NCI-H2196 treated with DMSO at 0.1 percent for 48 hours (cell line): ENCODE measurements around the gene LRRC4C.
"Not testable (repeated sequence)": the region's sequence is repeated elsewhere in the genome, so short reads cannot be mapped to it uniquely, and the experiment has no call there.

ENCODE experiments used
- DNase-seq: peaks from one replicate; lab custom pipeline; 2025; ENCODE audit not compliant: unreplicated experiment; lab: John Stamatoyannopoulos, UW

Gene LRRC4C

DNA sequence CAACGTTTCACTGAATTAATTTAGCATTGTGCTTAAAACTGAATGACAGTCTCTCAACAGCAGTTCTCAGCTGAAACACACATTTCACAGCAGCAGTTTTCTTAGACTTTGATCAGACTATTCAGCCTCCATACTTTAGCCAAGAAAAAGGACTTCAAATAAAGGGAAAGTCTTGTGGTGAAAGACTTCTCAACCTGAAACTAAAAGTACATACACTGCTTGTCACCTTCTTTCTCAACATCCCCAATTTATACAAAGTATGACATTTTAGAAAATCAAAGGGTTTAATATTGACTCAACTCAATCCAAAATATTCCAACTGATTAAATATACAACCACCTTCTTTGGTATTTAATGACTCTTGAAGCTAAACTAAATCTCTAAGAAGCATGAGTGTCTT lies 419.0 kb downstream of the LRRC4C start:
- DNase-seq = no peak

DNA sequence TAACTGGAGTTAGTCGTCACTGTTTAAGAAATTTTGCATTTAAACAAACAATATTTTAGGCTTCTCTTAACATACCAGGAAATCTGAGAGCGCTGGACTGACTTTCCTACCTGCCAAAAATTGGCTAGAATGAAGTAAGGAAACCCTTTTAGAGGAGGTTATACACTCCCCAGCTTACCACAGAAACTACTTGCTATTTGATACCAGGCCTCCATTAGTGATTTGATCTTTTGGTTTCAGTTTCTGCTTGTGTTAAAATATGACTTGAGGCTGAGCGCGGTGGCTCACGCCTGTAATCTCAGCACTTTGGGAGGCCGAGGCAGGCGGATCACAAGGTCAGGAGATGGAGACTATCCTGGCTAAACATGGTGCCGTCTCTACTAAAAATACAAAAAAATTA lies 419.9 kb downstream of the LRRC4C start:
- DNase-seq = no peak

DNA sequence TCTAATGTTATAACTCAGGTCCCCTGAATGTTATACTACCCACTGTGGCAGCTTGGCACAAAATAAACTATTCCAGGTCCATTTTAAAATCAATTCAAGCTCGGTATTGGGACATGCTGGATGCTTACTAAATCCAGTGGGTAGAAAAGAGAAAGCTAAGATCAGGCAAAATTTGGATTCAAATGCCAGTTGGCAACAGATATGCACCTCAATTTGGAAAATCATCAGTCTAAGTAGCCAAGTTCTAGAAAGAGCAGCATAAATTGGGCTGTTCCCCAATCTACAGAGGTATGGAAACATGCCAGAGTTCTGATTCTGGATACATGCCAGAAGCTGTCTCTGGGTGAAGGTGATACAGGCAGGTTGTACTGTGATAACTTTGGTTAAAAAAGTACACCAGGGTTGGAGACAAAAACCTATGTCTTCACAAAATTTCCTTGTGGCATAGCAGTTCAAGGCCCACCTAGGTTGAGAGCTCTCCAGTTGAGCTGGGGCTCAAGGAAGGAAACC lies 427.8 kb downstream of the LRRC4C start:
- DNase-seq = no peak

DNA sequence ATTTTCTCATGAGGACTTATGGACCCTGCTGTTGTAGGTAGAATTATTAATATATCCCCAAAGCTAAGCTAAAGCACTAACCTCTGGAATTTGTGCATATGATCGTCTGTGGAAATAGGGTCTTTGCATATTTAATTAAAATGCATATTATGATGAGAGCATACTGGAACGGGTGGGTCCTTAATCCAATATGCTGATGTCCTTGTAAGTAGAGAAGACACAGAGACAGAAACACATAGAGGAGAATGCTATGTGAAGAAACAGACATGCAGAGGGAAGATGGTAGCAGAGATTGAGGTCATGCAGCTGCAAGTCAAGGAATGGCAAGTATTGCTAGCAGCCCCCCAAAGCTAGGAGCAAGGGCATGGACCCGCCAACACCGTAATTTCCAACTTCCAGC lies 439.2 kb downstream of the LRRC4C start:
- no peak for DNase-seq

DNA sequence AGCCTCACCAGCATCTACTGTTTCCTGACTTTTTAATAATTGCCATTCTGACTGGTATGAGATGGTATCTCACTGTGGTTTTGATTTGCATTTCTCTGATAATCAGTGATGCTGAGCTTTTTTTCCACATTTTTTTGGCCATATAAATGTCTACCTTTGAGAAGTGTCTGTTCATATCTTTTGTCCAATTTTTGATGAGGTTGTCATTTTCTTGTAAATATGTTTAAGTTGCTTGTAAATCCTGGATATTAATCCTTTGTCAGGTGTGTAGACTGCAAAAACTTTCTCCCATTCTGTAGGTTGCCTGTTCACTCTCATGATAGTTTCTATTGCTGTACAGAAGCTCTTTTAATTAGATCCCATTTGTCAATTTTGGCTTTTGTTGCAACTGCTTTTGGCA lies 439.8 kb downstream of the LRRC4C start:
- not testable (repeated sequence) for DNase-seq

DNA sequence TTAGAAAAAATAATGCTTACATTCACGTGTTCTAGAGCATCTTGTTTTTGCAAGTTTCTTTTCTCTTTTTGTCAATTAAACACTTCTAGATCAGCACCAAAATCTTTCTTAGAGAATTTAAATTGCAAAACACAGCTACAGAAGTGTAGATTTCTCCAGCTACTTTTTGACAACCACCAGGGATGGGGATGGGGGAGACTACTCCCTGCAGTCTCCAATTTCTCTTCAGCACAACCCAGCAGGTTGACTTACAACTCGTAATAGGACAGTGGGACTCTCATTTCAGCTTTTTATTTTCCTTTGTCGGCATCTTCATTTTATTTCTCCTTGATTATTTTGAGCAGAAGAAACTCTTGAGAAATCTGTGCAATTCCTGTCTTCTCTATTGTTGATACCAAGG lies 441.2 kb downstream of the LRRC4C start:
- DNase-seq = no peak

DNA sequence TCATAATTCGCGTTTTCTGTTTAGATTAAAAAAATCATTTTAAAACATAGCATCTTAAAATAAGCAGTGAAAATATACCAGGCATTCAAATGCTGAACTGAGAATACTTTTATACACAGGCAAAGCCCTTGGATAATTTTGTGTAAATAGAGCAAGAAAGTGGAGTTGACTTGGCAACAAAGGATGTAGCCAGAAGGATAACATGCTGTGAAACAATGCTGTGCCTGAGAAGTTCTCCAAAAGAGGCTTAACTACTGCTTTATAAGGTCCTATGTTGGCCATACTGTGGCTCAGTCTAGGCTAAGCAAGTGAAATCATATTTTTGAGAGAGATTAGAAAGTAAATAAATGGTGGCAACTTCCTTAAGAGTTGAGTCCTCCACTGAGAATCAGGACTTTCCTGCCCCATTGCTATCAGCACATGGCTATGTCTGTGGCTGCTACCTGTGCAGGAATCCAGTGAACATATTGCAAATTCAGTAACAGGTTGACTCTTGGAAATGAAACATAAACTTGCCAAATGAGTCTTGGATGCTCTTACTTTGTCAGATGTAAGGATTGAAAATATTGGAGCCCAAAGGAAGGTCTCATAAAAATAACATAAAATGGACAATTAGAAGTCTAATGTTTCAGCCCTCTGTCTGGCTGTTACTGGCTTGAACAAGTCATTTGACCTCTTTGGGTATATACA lies 448.9 kb downstream of the LRRC4C start:
- no peak for DNase-seq

DNA sequence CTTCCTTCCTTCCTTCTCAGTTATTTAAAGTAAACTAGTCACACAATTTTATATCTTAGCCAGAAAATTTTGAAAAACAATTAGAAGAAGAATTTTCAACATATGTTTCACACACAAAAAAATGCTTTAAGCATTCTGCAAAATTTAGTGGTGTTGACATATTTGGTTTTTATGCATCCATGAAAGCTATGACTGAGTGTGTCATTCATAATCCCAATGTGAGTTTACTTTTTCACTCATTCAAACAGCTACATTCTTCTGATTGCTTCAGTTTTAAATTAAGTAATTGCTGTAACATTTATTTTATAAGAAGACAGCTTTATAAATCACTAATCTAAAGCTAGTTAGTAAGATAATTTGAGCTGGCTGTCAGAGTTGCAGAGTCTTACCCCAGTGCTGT lies 453.5 kb downstream of the LRRC4C start:
- DNase-seq = no peak

DNA sequence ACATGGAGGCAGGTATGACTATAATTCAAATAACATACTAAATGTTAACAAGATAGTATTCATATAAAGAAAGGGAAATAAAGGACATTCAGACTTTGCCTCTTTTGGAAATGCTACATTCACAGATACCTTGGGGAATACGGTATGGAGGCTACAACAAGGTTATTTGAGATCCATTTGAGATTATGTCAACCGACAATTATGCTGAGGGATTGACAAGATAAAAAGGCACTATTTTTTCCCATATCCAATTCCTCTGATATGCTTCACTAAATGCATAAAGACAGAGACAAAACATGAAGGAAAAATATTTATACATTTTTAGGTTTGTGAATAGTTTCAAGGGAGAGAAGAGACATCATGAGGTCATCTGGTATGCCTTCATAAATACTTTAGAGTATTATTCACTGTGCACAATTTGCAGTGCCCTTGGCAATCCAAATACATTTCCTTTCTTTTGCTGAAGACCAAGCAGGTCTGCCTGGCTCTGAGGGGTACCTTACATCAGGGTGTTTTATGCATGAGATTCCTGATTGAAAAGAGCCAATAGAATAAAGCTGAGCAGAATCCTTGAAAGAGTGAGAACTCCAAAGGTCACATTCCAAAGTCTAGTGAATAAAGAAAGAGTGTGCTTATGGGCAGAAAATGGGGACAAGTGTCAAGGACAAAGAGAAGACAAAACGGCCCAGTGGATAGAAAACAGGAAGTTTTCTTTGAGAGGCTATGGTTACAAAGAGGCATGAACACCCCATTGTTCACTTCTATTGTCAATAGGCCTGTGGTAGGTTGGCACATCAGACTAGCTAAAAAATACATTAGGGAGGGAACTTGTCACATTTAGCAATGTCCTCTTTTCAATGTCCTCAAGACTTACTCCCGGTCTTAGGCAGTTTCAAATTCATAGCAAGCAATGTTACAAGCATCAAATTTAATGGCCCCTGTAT lies 455.8 kb downstream of the LRRC4C start:
- no peak for DNase-seq

DNA sequence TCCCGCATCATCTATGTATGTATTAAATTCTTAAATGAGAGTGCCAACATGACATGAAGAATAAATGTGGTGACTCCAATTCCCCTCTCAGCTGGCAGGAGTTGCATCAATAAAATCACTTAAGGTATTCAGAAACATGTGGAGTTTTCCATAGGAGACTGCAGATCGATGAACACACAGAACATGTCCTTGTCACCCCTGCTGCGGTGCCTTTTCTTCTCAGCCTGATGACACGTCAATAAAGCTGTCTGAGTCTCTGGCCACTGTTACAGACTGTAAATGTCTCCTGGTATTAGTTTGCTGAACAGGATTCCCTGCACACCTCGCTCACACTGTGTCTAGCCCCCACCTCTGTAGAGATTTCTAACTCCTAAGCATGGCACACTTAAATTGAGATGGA lies 460.5 kb downstream of the LRRC4C start:
- no peak for DNase-seq

DNA sequence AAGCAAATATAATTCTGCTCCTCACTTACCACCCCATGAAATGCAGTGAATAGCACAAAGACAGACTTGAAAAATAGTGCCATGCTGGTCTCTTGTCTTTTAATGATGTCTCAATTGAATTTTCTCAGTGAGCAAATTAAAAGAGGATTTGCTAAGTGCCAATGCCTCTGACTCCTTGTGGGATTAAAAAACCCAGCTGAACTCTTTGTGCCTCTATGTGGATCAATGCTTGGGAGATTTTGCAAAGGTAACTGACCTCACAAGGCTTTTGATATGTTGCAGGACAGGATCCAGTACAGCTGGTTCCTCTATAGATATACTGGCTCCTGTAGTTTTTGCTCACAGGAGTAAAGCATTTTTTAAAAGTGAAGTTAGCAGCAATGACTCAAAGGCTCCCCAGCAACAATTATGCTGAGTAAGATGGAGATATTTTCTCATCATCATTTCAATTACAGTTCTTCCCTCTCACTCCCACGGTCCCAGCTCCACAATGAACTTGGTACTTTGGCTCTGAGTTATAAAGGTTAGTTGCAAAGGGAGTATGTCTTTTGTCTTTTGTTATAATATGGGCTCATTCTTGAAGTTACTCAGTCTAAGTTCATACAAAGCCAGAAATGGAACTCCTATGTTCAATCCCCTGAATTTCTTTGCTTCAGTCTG lies 471.5 kb downstream of the LRRC4C start:
- no peak for DNase-seq

DNA sequence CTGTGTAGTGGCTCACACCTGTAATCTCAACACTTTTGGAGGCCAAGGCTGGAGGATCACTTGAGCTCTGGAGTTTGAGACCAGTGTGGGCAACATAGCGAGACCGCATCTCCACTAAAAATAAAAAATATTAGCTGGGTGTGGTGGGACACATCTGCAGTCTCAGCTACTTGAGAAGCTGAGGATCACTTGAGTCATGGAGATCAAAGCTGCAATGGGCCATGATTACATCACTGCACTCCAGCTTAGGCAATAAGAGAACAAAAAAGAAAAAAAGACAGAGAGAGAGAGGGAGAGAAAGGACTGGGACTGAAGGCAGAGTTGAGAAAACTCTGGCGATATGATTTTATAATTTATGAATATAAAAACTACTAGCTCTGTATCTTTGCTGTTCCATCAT lies 473.1 kb downstream of the LRRC4C start:
- DNase-seq = no peak

DNA sequence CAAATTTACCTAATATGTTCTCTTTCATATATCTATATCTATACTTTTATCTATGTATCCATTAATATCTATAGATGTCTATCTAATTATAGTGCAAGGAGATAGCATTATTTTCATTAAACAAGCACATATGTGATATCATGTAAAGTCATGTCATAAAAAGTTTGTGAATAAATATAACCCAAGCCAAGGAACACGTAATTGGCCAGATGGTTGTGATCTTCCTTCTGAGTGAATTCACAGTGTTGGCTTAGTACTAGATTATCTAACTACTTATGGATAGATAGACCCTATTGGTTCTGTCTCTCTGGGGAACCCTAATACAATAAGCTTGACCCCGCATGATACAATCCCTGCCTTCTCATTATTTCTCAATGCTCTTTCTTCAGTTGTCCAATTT lies 484.4 kb downstream of the LRRC4C start:
- DNase-seq = no peak

DNA sequence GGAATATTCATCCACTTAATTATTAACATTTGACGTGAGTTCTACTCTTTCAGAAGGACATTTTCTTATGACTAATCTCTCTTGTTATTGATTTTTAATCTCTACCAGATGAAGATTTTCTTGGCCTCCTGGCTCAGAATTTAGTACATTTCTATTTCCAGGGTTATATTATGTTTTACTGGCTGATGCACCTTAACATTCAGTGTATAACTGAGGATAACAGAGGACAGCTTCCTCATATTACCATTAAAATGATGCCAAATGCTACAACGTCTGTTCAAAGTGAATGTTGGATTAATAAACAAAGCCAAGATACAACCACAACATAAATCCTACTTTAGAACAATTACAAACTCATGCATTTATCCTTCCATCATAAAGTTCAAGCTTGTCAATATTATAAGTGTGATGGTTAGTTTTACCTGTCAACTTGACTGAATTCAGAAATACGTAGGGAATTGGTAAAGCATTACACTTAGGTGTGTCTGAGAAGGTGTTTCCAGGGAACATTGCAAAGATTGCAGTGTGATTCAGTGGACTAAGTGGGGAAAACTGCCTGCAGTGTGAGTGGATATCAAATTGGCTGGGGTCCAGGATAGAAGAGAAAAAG lies 485.2 kb downstream of the LRRC4C start:
- DNase-seq = no peak

DNA sequence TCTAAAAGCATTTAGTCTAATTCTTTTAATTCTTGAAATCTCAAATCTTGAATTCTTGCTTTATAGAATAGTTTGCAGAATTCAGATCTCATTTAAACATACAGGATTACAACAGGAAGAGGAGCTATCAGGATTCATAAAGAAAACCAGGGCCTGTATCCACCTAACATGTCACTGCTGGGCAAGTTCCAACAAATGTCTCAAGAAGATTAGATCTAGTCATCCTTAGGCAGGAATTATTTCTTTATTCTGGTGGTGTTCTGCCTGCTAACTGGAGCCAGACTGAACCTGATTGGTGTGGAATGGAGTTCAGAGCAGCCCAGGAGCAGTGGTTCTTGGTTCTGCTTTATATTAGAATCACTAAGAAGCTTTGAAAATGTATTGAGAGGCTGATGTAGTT lies 500.7 kb downstream of the LRRC4C start:
- no peak for DNase-seq

DNA sequence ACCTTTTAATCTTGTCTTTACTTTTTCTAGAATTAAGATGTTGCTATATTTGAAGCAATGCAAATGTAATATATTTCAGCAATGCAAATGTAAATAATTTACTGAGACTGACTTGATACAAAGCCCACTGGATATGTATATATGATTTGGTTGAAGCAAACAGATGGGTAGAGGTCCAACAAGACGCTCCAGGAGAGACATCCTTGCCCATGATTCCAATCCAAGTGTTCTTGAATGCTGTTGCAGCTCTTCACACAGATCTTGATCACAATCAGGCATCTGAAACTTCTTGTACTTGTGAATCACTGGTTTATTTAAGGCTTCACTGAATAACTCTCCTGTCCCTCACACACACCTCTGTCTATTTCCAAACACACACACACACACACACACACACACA lies 507.0 kb downstream of the LRRC4C start:
- DNase-seq = no peak

DNA sequence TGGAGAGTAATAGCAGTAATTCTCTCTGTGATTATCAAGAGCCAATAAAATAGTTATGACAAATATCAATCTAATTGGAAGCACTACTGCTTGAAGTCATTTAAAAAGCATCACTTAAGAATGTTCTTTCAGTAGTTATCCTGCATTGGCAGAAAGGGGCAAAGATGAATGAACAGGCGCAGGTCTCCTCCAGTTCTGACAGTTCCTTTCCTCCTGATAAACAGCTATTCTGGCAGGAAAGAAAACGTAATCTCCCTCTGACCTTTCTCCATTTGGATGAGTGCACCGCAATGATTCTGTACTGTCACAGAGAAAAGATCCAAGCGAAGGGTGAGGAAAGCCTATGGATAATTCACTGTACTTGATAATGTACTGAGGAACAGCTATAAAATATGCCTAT lies 521.5 kb downstream of the LRRC4C start:
- no peak for DNase-seq

DNA sequence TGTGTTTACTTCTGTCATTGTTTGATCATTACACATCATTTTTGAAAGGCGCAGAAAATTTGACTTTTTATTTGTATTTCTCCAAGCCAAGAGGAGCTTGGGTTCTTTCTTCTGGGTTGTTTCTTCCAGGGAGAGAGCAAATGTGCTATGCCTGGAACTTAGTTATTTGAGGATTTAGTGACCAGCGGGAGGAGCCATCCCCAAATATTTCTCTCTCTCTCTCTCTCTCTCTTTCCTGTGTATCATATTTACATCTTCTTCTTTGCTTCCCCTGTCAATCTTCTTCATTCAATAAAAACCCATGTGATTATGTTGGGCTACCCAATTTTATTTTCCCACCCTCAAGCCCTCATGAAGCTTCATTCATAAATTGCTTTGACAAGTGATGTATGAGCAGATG lies 534.5 kb downstream of the LRRC4C start:
- DNase-seq = no peak

DNA sequence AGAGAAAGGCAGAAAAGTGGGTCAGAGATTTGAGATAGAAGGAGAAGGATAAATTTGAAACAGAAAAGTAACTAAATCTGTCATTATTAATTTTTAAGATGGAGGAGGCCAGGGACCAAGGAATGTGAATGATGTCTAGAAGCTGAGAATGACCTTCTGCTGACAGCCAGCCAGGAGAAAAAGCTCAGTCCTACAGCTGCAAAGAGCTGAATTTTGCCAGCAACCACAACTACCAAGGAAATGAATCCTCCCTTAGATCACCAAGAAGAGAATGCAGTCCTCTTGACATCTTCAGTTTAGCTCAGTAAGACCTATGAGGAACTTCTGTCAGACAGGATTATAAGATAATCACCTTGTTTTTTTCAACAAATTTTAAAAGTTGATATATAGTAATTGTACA lies 538.2 kb downstream of the LRRC4C start:
- DNase-seq = no peak

DNA sequence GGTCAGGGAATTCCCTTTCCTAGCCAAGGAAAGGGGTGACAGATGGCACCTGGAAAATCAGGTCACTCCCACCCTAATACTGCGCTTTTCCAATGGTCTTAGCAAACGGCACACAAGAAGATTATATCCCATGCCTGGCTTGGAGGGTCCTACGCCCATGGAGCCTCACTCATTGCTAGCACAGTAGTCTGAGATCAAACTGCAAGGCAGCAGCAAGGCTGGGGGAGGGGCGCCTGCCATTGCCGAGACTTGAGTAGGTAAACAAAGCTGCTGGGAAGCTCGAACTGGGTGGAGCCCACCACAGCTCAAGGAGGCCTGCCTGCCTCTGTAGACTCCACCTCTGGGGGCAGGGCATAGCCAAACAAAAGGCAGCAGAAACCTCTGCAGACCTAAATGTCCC lies 548.7 kb downstream of the LRRC4C start:
- DNase-seq = not testable (repeated sequence)

DNA sequence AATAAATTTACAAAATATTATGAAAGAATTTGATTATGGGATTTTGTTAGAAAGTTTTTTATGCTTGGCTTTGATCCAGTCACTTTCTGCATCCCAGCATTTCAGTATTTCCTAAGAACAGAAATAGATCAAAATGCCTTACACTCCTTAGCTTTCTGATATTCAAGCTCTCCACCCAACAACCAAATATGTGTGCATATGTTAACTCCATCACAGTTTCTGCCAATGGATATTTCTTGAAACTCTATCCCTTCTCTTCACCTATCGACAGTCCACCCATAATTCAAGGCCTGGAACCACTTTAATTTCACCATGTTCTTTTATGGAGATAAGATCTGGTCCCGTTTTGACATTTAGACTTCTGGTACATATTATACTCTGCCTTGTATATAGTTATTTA lies 565.0 kb downstream of the LRRC4C start:
- DNase-seq = no peak
